H1 (cell line): ENCODE results near the gene CD300LB. TPM values are rescaled to one million over a fixed set of nuclear protein-coding genes. Genes with fewer than 3 reads are reported as not detected.

Source experiments
- CTCF ChIA-PET: fragments of 300-600 bp; sonication (Branson Sonifier 250); formaldehyde crosslinking; loops from one replicate; lab custom pipeline; 2021; ENCODE audit not compliant: partially characterized antibody; lab: Charles Lee
- POLR2A ChIA-PET: fragments of 300-600 bp; sonication (Branson Sonifier 250); formaldehyde crosslinking; loops from one replicate; lab custom pipeline; 2021; ENCODE audit warnings: inconsistent platforms; ENCODE audit not compliant: partially characterized antibody; lab: Charles Lee
- DNase-seq, 2 experiments: peaks; one replicate each; pipeline versions ENCODE4 v3.0.0 to v3.0.0-alpha.2; 2010 to 2022; ENCODE audit warnings: low spot score in 2 of 2, low read depth in 1 of 2, mixed read lengths in 1 of 2
- FAIRE-seq: peaks from 2 replicates; lab custom pipeline; 2011; peaks lifted over from hg19 to GRCh38; lab: Jason Lieb, UNC
- H2AFZ ChIP-seq: 2 replicates; pipeline ENCODE4 v1.8.1; 2012; ENCODE audit warnings: low read length, inconsistent platforms
- H2AK5ac ChIP-seq: 2 replicates; pipeline ENCODE4 v1.6.1; 2013; ENCODE audit warnings: low read depth, low read length
- H2BK120ac ChIP-seq: replicated peaks from 2 replicates; pipeline ENCODE3; 2013; ENCODE audit warnings: low read depth, low read length, inconsistent platforms
- H2BK12ac ChIP-seq: 2 replicates; pipeline ENCODE4 v1.6.1; 2013; ENCODE audit warnings: low read depth, low read length
- H2BK15ac ChIP-seq: 2 replicates; pipeline ENCODE4 v1.6.1; 2013; ENCODE audit warnings: low read length
- H2BK20ac ChIP-seq: 2 replicates; pipeline ENCODE4 v1.6.1; 2013; ENCODE audit warnings: low read length
- H2BK5ac ChIP-seq: 2 replicates; pipeline ENCODE4 v1.6.1; 2013; ENCODE audit warnings: low read depth, low read length
- H3K14ac ChIP-seq: 2 replicates; pipeline ENCODE4 v1.6.1; 2013; ENCODE audit warnings: inconsistent platforms; ENCODE audit not compliant: insufficient read length
- H3K18ac ChIP-seq: 2 replicates; pipeline ENCODE4 v1.6.1; 2013; ENCODE audit warnings: low read length; ENCODE audit errors: extremely low read depth
- H3K23ac ChIP-seq: 2 replicates; pipeline ENCODE4 v1.6.1; 2013; ENCODE audit warnings: inconsistent platforms; ENCODE audit not compliant: insufficient read length
- H3K23me2 ChIP-seq: 2 replicates; pipeline ENCODE4 v1.6.1; 2013; ENCODE audit warnings: low read depth, low read length
- H3K27ac ChIP-seq: 2 replicates; pipeline ENCODE4 v1.6.1; 2011; ENCODE audit warnings: low read depth, low read length, inconsistent platforms
- H3K27me3 ChIP-seq, 4 experiments: replicated peaks in 1 of 4; 1 replicate in 1 of 4; 2 replicates in 3 of 4; pipeline versions ENCODE4 v1.6.1 to v1.8.1; 2011 to 2013; ENCODE audit warnings: low read length in 3 of 4, mild to moderate bottlenecking in 3 of 4, inconsistent platforms in 2 of 4, mixed read lengths in 2 of 4, moderate library complexity in 1 of 4; ENCODE audit not compliant: control insufficient read depth in 3 of 4, insufficient read depth in 3 of 4; ENCODE audit errors: extremely low read depth in 1 of 4
- H3K36me3 ChIP-seq, 4 experiments: 2 replicates each; pipeline versions ENCODE4 v1.6.1 to v1.8.1; 2011 to 2013; ENCODE audit warnings: mild to moderate bottlenecking in 4 of 4, low read length in 3 of 4, moderate library complexity in 2 of 4, control low read depth in 1 of 4, inconsistent platforms in 1 of 4; ENCODE audit not compliant: insufficient read depth in 4 of 4, control insufficient read depth in 2 of 4
- H3K4ac ChIP-seq: replicated peaks from 2 replicates; pipeline ENCODE3; 2013; ENCODE audit warnings: low read length, low read depth, mixed read lengths, inconsistent platforms; ENCODE audit not compliant: insufficient read length
- H3K4me1 ChIP-seq, 4 experiments: replicated peaks in 1 of 4; 1 replicate in 1 of 4; 2 replicates in 3 of 4; pipeline versions ENCODE4 v1.6.1 to v1.8.1; 2011 to 2013; ENCODE audit warnings: low read length in 3 of 4, inconsistent platforms in 2 of 4, mixed read lengths in 1 of 4; ENCODE audit not compliant: insufficient read depth in 4 of 4, control insufficient read depth in 3 of 4
- H3K4me2 ChIP-seq, 2 experiments: 2 replicates each; pipeline versions ENCODE4 v1.6.1 to v1.8.1; 2011 to 2013; ENCODE audit warnings: low read depth in 2 of 2, low read length in 2 of 2, control low read depth in 1 of 2, inconsistent platforms in 1 of 2, mild to moderate bottlenecking in 1 of 2; ENCODE audit not compliant: insufficient read depth in 1 of 2
- H3K4me3 ChIP-seq, 4 experiments: fragments of 200-600, 300-600 bp in 1 of 4; sonication (generic), shearing (Covaris generic), sonication (Bioruptor Twin) in 1 of 4; 2 replicates each; pipeline versions ENCODE4 v1.5.1 to v1.8.1; 2011 to 2016; ENCODE audit warnings: low read length in 4 of 4, low read depth in 3 of 4, control low read depth in 2 of 4, inconsistent platforms in 2 of 4, mild to moderate bottlenecking in 2 of 4, mixed read lengths in 1 of 4, moderate library complexity in 1 of 4; ENCODE audit not compliant: insufficient read depth in 2 of 4; ENCODE audit errors: extremely low read depth in 1 of 4
- H3K56ac ChIP-seq: replicated peaks from 2 replicates; pipeline ENCODE3; 2013; ENCODE audit warnings: low read depth, mild to moderate bottlenecking, mixed read lengths, low read length, inconsistent platforms; ENCODE audit not compliant: insufficient read length
- H3K79me1 ChIP-seq: 2 replicates; pipeline ENCODE4 v1.6.1; 2013; ENCODE audit warnings: low read depth, low read length, control low read depth
- H3K79me2 ChIP-seq, 2 experiments: 2 replicates each; pipeline versions ENCODE4 v1.6.1 to v1.8.1; 2012 to 2013; ENCODE audit warnings: low read length in 2 of 2, mild to moderate bottlenecking in 2 of 2, inconsistent platforms in 1 of 2; ENCODE audit not compliant: insufficient read depth in 2 of 2, control insufficient read depth in 1 of 2
- H3K9ac ChIP-seq, 4 experiments: replicated peaks in 1 of 4; 1 replicate in 1 of 4; 2 replicates in 3 of 4; pipeline versions ENCODE4 v1.6.1 to v1.8.1; 2011 to 2013; ENCODE audit warnings: low read depth in 3 of 4, low read length in 3 of 4, control low read depth in 2 of 4, mild to moderate bottlenecking in 2 of 4, moderate library complexity in 2 of 4, inconsistent platforms in 1 of 4; ENCODE audit errors: extremely low read depth in 1 of 4
- H3K9me3 ChIP-seq, 2 experiments: 2 replicates each; pipeline versions ENCODE4 v1.6.1 to v1.8.1; 2012 to 2013; ENCODE audit warnings: mild to moderate bottlenecking in 2 of 2, moderate library complexity in 2 of 2, control low read depth in 1 of 2, inconsistent platforms in 1 of 2, low read depth in 1 of 2, low read length in 1 of 2, mixed read lengths in 1 of 2; ENCODE audit not compliant: insufficient read depth in 2 of 2
- H4K20me1 ChIP-seq, 2 experiments: replicated peaks in 1 of 2; 2 replicates each; pipeline versions ENCODE3 to v1.8.1; 2011 to 2013; ENCODE audit warnings: inconsistent platforms in 2 of 2, low read length in 2 of 2, mild to moderate bottlenecking in 1 of 2; ENCODE audit not compliant: insufficient read depth in 2 of 2, control insufficient read depth in 1 of 2
- H4K5ac ChIP-seq: 2 replicates; pipeline ENCODE4 v1.6.1; 2013; ENCODE audit warnings: low read length, low read depth, mixed read lengths, inconsistent platforms; ENCODE audit not compliant: insufficient read length
- H4K8ac ChIP-seq: 2 replicates; pipeline ENCODE4 v1.8.0; 2013; ENCODE audit warnings: mild to moderate bottlenecking, moderate library complexity, low read length, inconsistent platforms; ENCODE audit not compliant: insufficient read depth; ENCODE audit errors: extremely low read depth
- H4K91ac ChIP-seq: replicated peaks from 2 replicates; pipeline ENCODE3; 2013; ENCODE audit warnings: low read length, mixed read lengths, inconsistent platforms; ENCODE audit not compliant: insufficient read length
- BACH1 ChIP-seq: IDR thresholded peaks from 2 replicates; pipeline ENCODE4 v1.6.1; 2012; ENCODE audit warnings: low read length, improper control_type of control experiment
- CBX5 ChIP-seq: fragments of 300-800, 300-1000 bp; sonication (generic); IDR thresholded peaks from 2 replicates; pipeline ENCODE4 v1.7.1; 2016; ENCODE audit warnings: antibody characterized with exemption, low read length, low read depth
- CTCF ChIP-seq, 3 experiments: IDR thresholded peaks; 1 replicate in 2 of 3; 2 replicates in 1 of 3; pipeline versions ENCODE4 v1.5.1 to v1.6.1; 2011; ENCODE audit warnings: low read length in 3 of 3, mild to moderate bottlenecking in 3 of 3, inconsistent platforms in 2 of 3, low read depth in 1 of 3, moderate library complexity in 1 of 3; ENCODE audit not compliant: insufficient read depth in 1 of 3; ENCODE audit errors: control extremely low read depth in 1 of 3
- E2F6 ChIP-seq: IDR thresholded peaks from 2 replicates; pipeline ENCODE4 v1.6.1; 2012; ENCODE audit warnings: inconsistent platforms
- FOSL1 ChIP-seq: IDR thresholded peaks from 2 replicates; pipeline ENCODE4 v1.6.1; 2011; ENCODE audit warnings: mild to moderate bottlenecking, low read depth, low read length, moderate library complexity; ENCODE audit not compliant: insufficient read depth
- GABPA ChIP-seq: IDR thresholded peaks from 2 replicates; pipeline ENCODE4 v1.6.1; 2011; ENCODE audit warnings: mild to moderate bottlenecking, low read length, moderate library complexity, borderline replicate concordance; ENCODE audit not compliant: insufficient read depth
- KDM5A ChIP-seq: fragments of 200-600 bp; IDR thresholded peaks from 2 replicates; pipeline ENCODE4 v1.7.1; 2012; ENCODE audit warnings: mild to moderate bottlenecking, low read length, inconsistent platforms, mixed read lengths
- NRF1 ChIP-seq: IDR thresholded peaks from 2 replicates; pipeline ENCODE4 v1.6.1; 2011; ENCODE audit warnings: mild to moderate bottlenecking, low read depth, low read length, improper control_type of control experiment
- RBBP5 ChIP-seq: IDR thresholded peaks from 2 replicates; pipeline ENCODE4 v1.7.1; 2012; ENCODE audit warnings: low read depth, mild to moderate bottlenecking, inconsistent platforms, low read length, moderate library complexity, borderline replicate concordance
- SP4 ChIP-seq: IDR thresholded peaks from 2 replicates; pipeline ENCODE4 v1.6.1; 2012; ENCODE audit warnings: low read length, inconsistent platforms
- TBP ChIP-seq: IDR thresholded peaks from 2 replicates; pipeline ENCODE4 v1.6.1; 2011; ENCODE audit warnings: low read depth, low read length, improper control_type of control experiment
- WGBS, 2 experiments: shearing (Covaris generic) in 1 of 2; methylation state at CpG; one replicate each; pipeline versions ENCODE4 v1.1.6 to v1.1.7; 2013 to 2015; ENCODE audit warnings: low lambda C conversion rate in 2 of 2, mixed read lengths in 2 of 2, inconsistent platforms in 1 of 2, low coverage in 1 of 2, missing lambda C conversion rate in 1 of 2; ENCODE audit not compliant: insufficient replicate concordance in 2 of 2, insufficient coverage in 1 of 2, insufficient read length in 1 of 2; ENCODE audit errors: extremely low coverage in 1 of 2, missing lambda C conversion rate in 1 of 2; 5-methylcytosine and 5-hydroxymethylcytosine counted together
- polyA plus RNA-seq, 7 experiments: library from polyadenylated mRNA; depleted of rRNA in 3 of 7; stranded (reverse) in 5 of 7; unstranded in 2 of 7; fragments of >200 nt in 5 of 7; fragments of 200-250 nt in 2 of 7; gene quantifications; 1 replicate in 5 of 7; 2 replicates in 1 of 7; 4 replicates in 1 of 7; pipeline versions ENCODE4 v1.2.1 to v1.2.3, GENCODE V29; 2011 to 2013; ENCODE audit warnings: missing spikeins in 2 of 7, mixed read lengths in 2 of 7
- total RNA-seq: library from RNA; stranded (reverse); fragmentation: NEBNext Ultra II Directional; extraction: Animal tissue kit (Norgen Biotek cat#: 25700); gene quantifications from 2 replicates; pipeline ENCODE4 v1.2.1, GENCODE V29; 2021

The CD300LB gene
- total and polyA plus RNA-seq, 2 of the 8 experiments (the other 6 are each of a cell fraction or from before 2014, with no cell fraction given): not detected

GRCh38 chr17:74526681-74527080 lies 4.6 kb downstream of the CD300LB start:
- Histone ChIP-seq H3K14ac (no peak overlapping the region), H3K27ac (no peak overlapping the region), H3K9ac (no peak overlapping the region), H3K4me1 (peaks cover 0 to 1% (median under 1%) of the 10 kb centered on the region in 4 experiments; a peak in 2 of 7 replicates), H3K23ac (no peak overlapping the region), H3K18ac (no peak overlapping the region), H3K36me3 (no peaks in the 10 kb centered on the region), H4K20me1 (no peaks in the 10 kb centered on the region), H2BK20ac (no peak overlapping the region), H3K4me3 (no peak overlapping the region), H3K56ac (no peak overlapping the region), H3K27me3 (peaks cover 0 to 2% (median 0%) of the 10 kb centered on the region in 4 experiments; a peak in 2 of 7 replicates), H2BK120ac (no peak overlapping the region), H3K4me2 (no peak overlapping the region), H4K91ac (no peak overlapping the region), H3K79me1 (no peaks in the 10 kb centered on the region), H4K8ac (no peak overlapping the region), H2AFZ (no peak overlapping the region), H2BK15ac (no peak overlapping the region), H2AK5ac (no peak overlapping the region), H3K79me2 (no peaks in the 10 kb centered on the region), H3K4ac (no peak overlapping the region), H2BK12ac (no peak overlapping the region), H3K9me3 (peaks cover 10 to 15% of the 10 kb centered on the region in 2 experiments; a peak in 3 of 4 replicates), H4K5ac (no peak overlapping the region), H3K23me2 (no peaks in the 10 kb centered on the region), H2BK5ac (no peak overlapping the region)
- 86% methylated on average over 3 of the region's 3 CpGs; no CpG with 5 or more reads in 1 of the 2 experiments for WGBS, 2 experiments
- CTCF ChIA-PET: interaction anchor here (0.7 to 3.6 kb wide), 5 partner anchors 11 to 254 kb away, joined by 3 to 13 read pairs (median 3); partner anchors contain the start of gene GPR142
- DNase-seq (no peak), FAIRE-seq (no peak)
- POLR2A ChIA-PET: interaction anchor here (0.6 to 1.0 kb wide), 2 partner anchors 15 to 307 kb away, joined by 3 read pairs; no protein-coding TSS in a partner anchor
- TF ChIP-seq CBX5 (no peak), GABPA (no peak), BACH1 (no peak), TBP (no peak), NRF1 (no peak), E2F6 (no peak), RBBP5 (no peak), KDM5A (no peak), SP4 (no peak), CTCF (IDR thresholded peaks at IDR 0.05; ENCODE audit: control extremely low read depth in 1 of 3, insufficient read depth in 1 of 3, low read depth in 1 of 3, low read length in 3 of 3) (no peak), FOSL1 (no peak)
